GM12864 (cell line): ENCODE measurements around the gene METTL3.

Source experiments
- DNase-seq: peaks from one replicate; pipeline ENCODE4 v3.0.0-alpha.2; 2011; ENCODE audit warnings: low read depth
- H3K4me3 ChIP-seq: 2 replicates; pipeline ENCODE4 v1.5.1; 2011; ENCODE audit warnings: mild to moderate bottlenecking, low read depth, low read length, control low read depth
- CTCF ChIP-seq: IDR thresholded peaks from 2 replicates; pipeline ENCODE4 v1.5.1; 2011; ENCODE audit warnings: low read depth, mild to moderate bottlenecking, moderate library complexity, low read length, control low read depth, inconsistent platforms; ENCODE audit errors: missing control alignments

Gene METTL3

GRCh38 chr14:21520767-21521166 lies 9.6 kb upstream of the METTL3 start:
- TF ChIP-seq CTCF, result no peak
- no peak for DNase-seq
- no peak overlapping the region for H3K4me3 ChIP-seq

GRCh38 chr14:21518725-21519124 lies 7.6 kb upstream of the METTL3 start:
- no peak for DNase-seq

GRCh38 chr14:21514341-21514740 lies 3.2 kb upstream of the METTL3 start:
- DNase-seq, result no peak
- TF ChIP-seq CTCF, result no peak
- no peak overlapping the region for H3K4me3 ChIP-seq

More at GRCh38 chr14:21518725-21519124, 7.6 kb upstream of the METTL3 start:
- no peak overlapping the region for H3K4me3 ChIP-seq
- no peak for TF ChIP-seq CTCF

- H3K4me3 ChIP-seq, result peak overlapping the region; percentile 66
- no peak for TF ChIP-seq CTCF
- no peak for DNase-seq
These were observed 1.6 kb downstream of the METTL3 start for GRCh38 chr14:21509432-21510143.

- no peak for DNase-seq
- H3K4me3 ChIP-seq, result no peak overlapping the region
- TF ChIP-seq CTCF, result no peak
These were observed 4.6 kb downstream of the METTL3 start for GRCh38 chr14:21506557-21506956.

GRCh38 chr14:21505012-21505553 lies 6.1 kb downstream of the METTL3 start:
- no peak for DNase-seq
- H3K4me3 ChIP-seq, result no peak overlapping the region
- TF ChIP-seq CTCF, result no peak

- no peak for TF ChIP-seq CTCF
- no peak for DNase-seq
- H3K4me3 ChIP-seq, result no peak overlapping the region
These were observed 7.8 kb downstream of the METTL3 start for GRCh38 chr14:21503376-21503775.
